ENCODE measurements around the gene RAB11FIP4.

- TF ChIP-seq CTCF (IDR thresholded peaks at IDR 0.05) = peak; percentile 74 to 96 (median 93)
- TF ChIP-seq POLR2A (IDR thresholded peaks at IDR 0.05) = peak in 2 of 4 donors; percentile 10 to 69
Measured at GRCh38 chr17:31558748-31559583, 167.5 kb downstream of the RAB11FIP4 start.
